ENCODE results near the gene CORO6.

GRCh38 chr17:29577385-29578211, 45.1 kb downstream of the CORO6 start:
- no peak for TF ChIP-seq CTCF (IDR thresholded peaks at IDR 0.05)
- TF ChIP-seq POLR2A (IDR thresholded peaks at IDR 0.05): no peak
